ENCODE data around the gene CISD2.
"Not testable (repeated sequence)": the region's sequence is repeated elsewhere in the genome, so short reads cannot be mapped to it uniquely, and the experiment has no call there.

CISD2 gene

GRCh38 chr4:102858828-102859464 lies 9.8 kb upstream of the CISD2 start:
- DNase-seq, result no peak

GRCh38 chr4:102860611-102861324 lies 8.0 kb upstream of the CISD2 start:
- DNase-seq, result no peak

DNA sequence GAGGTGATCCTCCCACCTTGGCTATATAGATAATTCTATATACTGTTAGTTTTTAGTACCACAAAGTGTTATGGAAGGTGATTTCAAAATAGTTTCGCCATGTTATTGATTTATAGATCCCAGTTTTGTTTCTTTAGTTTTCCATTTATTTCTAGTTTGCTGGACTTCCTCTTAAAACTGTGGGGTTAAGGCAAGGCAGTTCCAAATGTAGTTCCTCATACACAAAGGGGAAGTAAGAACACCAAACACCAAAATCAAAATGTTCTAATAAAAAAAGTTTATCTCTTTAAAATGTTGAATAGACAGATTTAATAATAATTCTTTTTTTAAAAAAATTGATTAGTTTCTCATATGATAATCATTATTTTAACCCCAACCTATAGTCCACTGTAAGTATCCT lies 6.8 kb upstream of the CISD2 start:
- no peak for DNase-seq

- DNase-seq, result no peak
These were observed 6.0 kb upstream of the CISD2 start for GRCh38 chr4:102862747-102863146.

DNA sequence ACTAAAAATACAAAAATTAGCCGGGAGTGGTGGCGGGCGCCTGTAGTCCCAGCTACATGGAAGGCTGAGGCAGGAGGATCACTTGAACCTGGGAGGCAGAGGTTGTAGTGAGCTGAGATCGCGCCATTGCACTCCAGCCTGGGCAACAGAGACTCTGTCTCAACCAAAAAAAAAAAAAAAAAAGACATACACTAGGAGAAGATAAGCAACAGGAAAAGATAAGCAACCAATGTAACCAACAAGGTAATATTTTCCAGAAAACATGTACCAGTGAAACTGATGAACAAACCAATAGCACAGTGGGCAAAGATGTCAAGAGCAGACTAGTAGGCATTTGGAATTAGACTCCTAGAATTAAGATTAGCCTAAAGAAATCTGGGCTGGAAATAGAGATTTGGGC lies 3.5 kb upstream of the CISD2 start:
- DNase-seq, result not testable (repeated sequence)

DNA sequence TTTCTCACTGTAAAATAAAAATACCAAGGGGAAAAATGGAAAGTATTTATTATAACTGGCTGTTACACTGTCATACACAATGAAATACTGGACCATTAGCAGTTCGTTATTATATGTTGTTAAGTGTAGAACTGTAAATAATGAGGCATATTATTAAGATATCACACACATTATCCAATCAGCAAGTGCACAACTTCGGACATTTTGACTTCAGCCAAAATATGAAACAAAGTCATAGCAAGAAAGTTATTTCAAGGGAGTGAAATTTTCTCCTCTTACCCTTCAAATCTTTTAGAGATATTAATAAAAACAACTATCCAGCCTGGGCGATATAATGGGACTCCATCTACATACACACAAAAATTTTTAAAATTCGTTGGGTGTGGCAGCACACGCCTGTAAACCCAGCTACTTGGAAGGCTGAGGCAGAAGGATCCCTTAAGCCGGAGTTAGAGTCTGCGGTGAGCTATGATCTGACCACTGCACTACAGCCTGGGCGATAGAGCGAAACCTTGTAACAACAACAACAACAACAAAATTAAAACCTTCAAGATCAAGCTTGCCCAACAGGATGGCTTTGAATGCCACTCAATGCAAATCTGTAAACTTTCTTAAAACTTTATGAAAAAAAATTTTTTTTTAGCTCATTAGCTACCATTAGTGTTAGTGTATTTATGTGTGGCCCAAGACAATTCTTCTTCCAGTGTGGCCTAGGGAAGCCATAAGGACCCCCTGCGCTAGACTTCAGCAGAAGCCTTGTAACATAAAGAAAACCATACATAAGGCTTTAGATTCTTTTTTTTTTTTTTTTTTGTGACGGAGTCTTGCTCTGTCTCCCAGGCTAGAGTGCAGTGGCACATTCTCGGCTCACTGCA lies 1.3 kb upstream of the CISD2 start:
- DNase-seq, result no peak

- no peak for DNase-seq
These were observed 525 bp upstream of the CISD2 start for GRCh38 chr4:102868153-102868780.

DNA sequence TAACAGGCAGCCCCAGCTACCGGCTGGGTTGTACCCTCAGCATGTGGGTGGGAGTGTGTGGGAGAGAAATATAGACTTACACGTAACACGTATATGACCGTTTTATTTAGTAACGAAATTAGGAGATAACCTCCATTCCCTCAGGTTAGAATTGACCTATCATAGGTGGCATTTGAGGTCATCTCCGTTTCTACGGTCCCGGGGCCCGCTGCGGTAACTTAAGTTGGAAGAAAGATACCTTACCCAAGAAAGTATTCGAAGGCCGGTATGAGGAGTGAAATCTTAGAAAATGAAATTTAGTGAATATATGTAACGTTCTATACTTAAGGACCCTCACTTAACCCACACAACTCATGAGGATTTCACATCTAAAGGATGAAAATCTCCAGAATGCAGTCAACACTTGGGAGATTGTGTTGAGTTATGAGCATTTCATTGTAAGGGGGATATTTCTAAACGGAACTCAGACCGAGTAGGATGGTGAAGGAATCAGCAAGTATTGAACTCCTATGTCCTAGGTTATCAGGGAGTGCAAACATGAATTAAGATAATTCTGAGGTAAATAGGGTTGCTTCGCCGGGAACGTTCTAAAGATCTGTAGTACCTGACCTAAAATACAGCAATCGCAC lies 891 bp downstream of the CISD2 start:
- DNase-seq, result no peak

GRCh38 chr4:102871772-102872171 lies 3.0 kb downstream of the CISD2 start:
- DNase-seq, result no peak

DNA sequence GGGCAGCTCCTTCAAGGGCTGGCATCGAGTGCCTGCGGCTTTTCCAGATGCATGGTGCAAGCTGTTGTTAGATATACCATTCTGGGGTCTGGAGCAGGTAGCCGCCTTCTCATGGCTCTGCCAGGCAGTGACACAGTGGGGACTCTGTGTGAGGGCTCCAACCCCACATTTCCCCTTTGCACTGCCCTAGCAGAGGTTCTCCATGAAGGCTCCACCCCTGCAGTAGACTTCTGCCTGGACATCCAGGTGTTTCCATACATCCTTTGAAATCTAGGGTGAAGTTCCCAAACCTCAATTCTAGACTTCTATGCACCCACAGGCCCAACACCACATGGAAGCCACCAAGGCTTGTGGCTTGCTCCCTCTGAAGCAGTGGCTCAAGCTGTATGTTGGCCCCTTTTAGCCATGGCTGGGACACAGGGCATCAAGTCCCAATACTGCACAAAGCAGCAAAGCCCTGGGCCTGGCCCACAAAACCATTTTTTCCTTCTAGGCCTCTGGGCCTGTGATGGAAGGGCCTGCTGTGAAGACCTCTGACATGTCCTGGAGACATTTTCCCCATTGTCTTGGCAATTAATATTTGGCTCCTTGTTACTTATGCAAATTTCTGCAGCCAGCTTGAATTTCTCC lies 8.8 kb downstream of the CISD2 start:
- not testable (repeated sequence) for DNase-seq

DNA sequence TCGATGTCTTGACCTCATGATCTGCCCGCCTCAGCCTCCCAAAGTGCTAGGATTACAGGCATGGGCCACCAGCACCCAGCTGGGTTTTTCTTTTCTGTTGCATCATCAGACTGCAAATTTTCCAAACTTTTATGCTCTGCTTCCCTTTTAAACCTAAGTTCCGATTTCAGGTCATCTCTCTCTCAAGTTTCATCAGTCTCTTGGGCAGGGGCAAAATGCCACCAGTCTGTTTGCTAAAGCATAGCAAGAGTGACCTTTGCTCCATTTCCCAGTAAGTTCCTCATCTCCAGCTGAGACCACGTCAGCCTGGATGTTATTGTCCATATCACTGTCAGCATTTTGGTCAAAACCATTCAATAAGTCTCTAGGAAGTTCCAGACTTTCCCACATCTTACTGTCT lies 9.6 kb downstream of the CISD2 start:
- DNase-seq, result not testable (repeated sequence)

GRCh38 chr4:102878901-102879300 lies 10.1 kb downstream of the CISD2 start:
- no peak for DNase-seq

DNA sequence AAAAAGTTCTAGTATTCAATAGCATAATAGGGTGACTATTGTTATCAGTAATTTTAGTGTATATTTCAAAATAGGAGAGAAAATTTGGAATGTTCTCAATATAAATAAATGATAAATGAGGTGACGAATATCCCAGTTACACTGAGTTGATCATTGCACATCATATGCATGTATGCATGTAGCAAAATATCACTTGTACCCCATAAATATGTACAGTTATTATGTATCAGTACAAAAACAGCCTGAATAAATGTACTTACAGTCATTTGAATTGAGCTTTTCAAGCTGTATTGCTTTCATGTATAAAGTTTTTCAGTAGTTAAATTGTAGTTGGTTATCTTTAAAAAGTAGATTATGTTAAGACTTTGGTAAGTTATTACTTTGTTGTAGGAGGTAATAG lies 12.6 kb downstream of the CISD2 start:
- no peak for DNase-seq

DNA sequence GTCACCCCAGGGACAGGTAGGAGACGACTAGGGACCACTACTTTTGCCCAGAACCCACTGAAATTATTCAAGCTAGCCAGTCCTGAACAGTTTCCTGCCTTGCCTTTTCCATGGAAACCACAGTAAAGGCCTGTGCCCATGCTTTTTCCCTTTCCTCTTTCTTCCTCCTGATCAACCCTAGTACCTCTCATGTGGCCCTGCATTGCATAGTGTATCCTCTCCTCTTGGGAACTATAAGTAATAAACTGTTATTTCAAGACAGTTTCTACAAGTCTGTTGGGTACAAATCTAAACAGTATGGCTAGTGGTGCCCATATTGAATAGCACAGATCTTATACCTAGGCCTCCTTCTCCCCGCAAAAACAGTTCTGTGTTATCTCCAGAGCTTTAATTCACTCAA lies 14.5 kb downstream of the CISD2 start:
- no peak for DNase-seq

DNA sequence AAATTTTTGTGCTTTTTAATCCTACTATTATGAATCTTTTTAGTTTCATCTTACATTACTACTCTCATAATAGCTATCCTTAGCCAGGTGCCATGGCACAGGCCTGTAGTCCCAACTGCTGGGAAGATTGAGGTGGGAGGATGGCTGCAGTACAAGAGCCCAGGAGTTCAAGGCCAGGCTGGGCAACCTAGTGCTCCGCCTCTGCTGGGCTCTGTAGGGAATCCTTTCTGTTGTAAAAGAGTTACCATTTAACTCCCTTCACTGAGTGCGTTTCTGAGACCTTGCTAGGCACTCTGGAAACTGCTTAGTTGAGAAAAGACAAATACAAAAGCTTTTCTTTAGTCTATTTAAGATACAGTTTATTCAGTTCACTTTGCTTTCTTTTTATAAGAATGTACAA lies 19.8 kb downstream of the CISD2 start:
- DNase-seq, result not testable (repeated sequence)

DNA sequence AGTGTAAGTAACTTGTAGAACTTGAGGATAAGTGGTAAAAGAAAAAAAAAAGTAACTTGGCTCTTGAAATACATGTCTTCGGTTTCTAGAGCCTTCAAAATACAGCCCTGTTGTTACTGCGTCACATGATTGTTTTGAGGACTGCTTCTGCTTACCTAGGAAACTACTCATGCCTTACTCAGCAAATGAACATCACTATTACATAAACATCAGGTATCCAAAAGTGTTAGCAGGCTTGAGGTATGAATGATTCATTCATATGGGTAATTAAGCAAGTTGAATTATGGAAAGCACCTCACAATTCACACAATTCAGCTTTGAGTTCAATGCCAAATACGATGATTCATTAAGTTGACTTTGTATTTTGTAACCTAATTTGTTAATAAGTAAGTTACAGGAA lies 21.1 kb downstream of the CISD2 start:
- DNase-seq, result not testable (repeated sequence)

DNA sequence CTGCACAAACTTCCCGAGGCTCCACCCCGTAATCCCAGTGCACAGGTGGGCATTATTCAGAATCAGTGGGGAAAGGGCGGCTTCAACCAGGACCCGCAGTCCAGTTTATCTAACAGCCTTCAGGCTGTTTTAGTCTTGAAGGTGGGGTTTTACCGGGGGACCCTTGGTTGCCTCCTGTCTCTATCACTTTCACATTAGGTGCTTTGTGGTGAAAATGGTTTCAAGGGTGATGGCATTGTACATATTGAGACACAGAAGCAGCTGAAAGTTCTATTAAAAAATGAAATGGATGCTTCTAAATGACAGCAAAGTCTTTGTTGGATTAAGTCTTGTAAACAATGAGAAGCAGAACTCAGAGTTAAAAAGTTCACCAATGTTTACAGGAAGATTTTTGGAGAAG lies 27.8 kb downstream of the CISD2 start:
- not testable (repeated sequence) for DNase-seq

- not testable (repeated sequence) for DNase-seq
These were observed 28.8 kb downstream of the CISD2 start for GRCh38 chr4:102897610-102898009.

- no peak for DNase-seq
These were observed 33.0 kb downstream of the CISD2 start for GRCh38 chr4:102901804-102902203.

DNA sequence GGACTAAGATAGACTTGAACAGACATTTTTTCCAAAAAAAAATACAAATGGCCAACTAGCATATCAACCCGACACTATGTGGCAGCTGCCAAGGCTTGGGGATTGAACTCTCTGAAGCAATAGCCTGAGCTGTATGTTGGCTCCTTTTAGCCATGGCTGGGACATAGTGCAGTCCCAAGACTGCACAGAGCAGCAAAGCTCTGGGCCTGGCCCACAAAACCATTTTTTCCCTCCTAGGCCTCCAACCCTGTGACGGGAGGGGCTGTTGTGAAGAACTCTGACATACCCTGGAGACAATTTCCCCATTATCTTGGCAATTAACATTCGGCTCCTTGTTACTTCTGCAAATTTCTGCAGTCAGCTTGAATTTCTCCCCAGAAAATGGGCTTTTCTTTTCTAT lies 50.1 kb downstream of the CISD2 start:
- no peak for DNase-seq

DNA sequence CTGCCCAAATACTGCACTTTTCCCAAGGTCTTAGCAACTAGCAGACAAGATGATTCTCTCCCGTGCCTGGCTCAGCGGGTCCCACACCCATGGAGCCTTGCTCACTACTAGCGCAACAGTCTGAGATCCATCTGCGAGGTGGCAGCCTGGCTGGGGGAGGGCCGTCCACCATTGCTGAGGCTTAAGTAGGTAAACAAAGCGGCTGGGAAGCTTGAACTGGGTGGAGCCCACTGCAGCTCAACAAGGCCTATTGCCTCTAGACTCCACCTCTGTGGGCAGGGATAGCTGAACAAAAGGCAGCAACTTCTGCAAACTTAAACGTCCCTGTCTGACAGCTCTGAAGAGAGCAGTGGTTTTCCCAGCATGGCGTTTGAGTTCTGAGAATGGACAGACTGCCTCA lies 50.9 kb downstream of the CISD2 start:
- DNase-seq, result not testable (repeated sequence)

GRCh38 chr4:102935716-102936115 lies 66.9 kb downstream of the CISD2 start:
- DNase-seq, result no peak

Measured in NCI-H187 treated with DMSO at 0.1 percent for 48 hours (cell line).